ENCODE measurements around the gene TMEM129.

The TMEM129 gene, protein sequence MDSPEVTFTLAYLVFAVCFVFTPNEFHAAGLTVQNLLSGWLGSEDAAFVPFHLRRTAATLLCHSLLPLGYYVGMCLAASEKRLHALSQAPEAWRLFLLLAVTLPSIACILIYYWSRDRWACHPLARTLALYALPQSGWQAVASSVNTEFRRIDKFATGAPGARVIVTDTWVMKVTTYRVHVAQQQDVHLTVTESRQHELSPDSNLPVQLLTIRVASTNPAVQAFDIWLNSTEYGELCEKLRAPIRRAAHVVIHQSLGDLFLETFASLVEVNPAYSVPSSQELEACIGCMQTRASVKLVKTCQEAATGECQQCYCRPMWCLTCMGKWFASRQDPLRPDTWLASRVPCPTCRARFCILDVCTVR

DNA sequence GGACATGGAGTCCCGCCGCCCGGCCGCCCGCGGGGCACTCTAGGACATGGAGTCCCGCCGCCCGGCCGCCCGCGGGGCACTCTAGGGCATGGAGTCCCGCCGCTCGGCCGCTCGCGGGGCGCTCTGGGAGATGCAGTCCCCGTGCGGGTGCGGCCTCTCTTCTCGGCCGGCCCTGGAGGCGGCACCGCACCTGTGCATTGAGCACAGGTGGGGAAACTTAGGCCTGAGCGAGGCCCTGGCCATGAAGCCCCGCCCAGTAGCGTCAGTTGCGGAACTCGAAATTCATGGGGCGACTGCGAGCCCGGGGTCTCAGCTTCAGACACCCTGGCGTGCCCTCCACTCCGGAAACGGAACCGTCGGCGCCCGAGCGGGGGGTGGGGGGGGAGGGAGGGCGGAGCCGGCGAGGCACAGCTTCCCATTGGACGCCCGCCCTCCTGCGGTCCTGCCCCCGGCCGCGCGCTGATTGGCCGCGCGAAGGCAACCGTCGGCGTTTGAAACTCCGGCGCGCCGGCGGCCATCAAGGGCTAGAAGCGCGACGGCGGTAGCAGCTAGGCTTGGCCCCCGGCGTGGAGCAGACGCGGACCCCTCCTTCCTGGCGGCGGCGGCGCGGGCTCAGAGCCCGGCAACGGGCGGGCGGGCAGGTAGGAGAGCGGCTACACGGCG is at the start of gene TMEM129, which contains the start of gene TACC3:
Gene TMEM129 (minus strand): TSS at position 321 of the 663 bp plus-strand sequence. CDS start 486 bp downstream, outside the sequence.
Gene TACC3 (plus strand): TSS at position 519 of the 663 bp plus-strand sequence. CDS start 1,901 bp downstream, outside the sequence.
- TF ChIP-seq, protein P1, sequence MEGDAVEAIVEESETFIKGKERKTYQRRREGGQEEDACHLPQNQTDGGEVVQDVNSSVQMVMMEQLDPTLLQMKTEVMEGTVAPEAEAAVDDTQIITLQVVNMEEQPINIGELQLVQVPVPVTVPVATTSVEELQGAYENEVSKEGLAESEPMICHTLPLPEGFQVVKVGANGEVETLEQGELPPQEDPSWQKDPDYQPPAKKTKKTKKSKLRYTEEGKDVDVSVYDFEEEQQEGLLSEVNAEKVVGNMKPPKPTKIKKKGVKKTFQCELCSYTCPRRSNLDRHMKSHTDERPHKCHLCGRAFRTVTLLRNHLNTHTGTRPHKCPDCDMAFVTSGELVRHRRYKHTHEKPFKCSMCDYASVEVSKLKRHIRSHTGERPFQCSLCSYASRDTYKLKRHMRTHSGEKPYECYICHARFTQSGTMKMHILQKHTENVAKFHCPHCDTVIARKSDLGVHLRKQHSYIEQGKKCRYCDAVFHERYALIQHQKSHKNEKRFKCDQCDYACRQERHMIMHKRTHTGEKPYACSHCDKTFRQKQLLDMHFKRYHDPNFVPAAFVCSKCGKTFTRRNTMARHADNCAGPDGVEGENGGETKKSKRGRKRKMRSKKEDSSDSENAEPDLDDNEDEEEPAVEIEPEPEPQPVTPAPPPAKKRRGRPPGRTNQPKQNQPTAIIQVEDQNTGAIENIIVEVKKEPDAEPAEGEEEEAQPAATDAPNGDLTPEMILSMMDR (IDR thresholded peaks at IDR 0.05): no peak
- peaks cover 30% of the 10 kb centered on the region for H3K36me3 ChIP-seq

DNA sequence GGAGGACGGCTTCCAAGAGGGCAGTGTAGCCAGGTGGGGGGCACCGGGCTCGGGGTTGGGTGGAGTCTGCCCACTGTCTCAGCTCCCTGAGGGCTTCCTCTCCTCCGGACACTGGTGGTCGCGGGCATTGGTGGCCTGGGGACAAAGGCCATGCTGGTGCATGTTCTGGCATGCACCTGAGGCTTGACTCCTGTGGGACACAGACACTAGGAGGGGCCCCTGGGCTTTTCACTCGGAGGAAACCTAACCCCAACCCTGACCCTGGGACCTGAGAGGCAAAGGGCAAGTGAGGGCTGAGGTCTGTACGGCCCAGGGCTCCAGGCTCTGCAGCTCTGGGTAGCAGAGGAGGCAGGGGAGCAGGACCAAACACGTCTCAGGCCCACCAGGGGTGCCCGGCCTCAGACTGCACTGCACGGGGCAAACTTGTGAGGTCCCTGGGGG is 49.7 kb upstream of the TMEM129 start:
- no peaks in the 10 kb centered on the region for H3K9me3 ChIP-seq
- TF ChIP-seq, protein P1 (IDR thresholded peaks at IDR 0.05): no peak
- H3K27ac ChIP-seq: no peak overlapping the region
- peaks cover 78% of the 10 kb centered on the region for H3K27me3 ChIP-seq
- no peaks in the 10 kb centered on the region for H3K4me1 ChIP-seq (ENCODE audit: control insufficient read depth in 1 of 2, insufficient read depth in 1 of 2, low read depth in 1 of 2, low read length in 1 of 2)
- H3K36me3 ChIP-seq: no peaks in the 10 kb centered on the region
- H3K4me3 ChIP-seq (ENCODE audit: low read depth in 1 of 2, low read length in 1 of 2): no peak overlapping the region

More for the DNA sequence above, at the start of gene TMEM129, which contains the start of gene TACC3:
- peaks cover 66 to 74% of the 10 kb centered on the region in 2 experiments for H3K4me1 ChIP-seq (ENCODE audit: control insufficient read depth in 1 of 2, insufficient read depth in 1 of 2, low read depth in 1 of 2, low read length in 1 of 2)
- no peaks in the 10 kb centered on the region for H3K27me3 ChIP-seq
- no peaks in the 10 kb centered on the region for H3K9me3 ChIP-seq
- peak within 1 kb of the TSS; percentile 98 for H3K27ac ChIP-seq
- H3K4me3 ChIP-seq (ENCODE audit: low read depth in 1 of 2, low read length in 1 of 2): peak within 1 kb of the TSS; percentile 82 to 90

DNA sequence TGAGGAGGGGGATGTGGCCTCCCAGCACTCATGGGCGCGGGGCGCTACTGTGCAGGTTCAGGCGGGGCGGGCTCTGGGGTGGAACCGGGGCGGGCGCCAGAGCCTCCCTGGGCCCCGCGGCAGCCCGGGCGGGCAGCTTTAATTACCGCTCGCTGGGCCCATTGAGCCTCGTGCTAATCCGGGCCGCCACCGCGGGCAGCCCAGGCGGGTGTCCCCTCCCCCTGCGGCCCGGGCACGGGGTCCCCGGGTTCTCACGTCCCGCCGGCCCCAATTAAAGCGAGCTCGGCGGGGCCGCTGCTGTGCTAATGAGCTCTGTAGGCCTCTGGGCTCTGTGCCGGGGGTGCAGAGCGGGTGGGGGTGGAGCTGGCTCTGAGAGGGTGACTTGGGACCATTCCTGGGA is 49.1 kb upstream of the TMEM129 start:
- no peaks in the 10 kb centered on the region for H3K4me1 ChIP-seq (ENCODE audit: control insufficient read depth in 1 of 2, insufficient read depth in 1 of 2, low read depth in 1 of 2, low read length in 1 of 2)
- peaks cover 84% of the 10 kb centered on the region for H3K27me3 ChIP-seq
- no peaks in the 10 kb centered on the region for H3K9me3 ChIP-seq
- H3K36me3 ChIP-seq: no peaks in the 10 kb centered on the region
- no peak overlapping the region for H3K27ac ChIP-seq
- H3K4me3 ChIP-seq (ENCODE audit: low read depth in 1 of 2, low read length in 1 of 2): no peak overlapping the region
- TF ChIP-seq, protein P1 (IDR thresholded peaks at IDR 0.05): no peak

DNA sequence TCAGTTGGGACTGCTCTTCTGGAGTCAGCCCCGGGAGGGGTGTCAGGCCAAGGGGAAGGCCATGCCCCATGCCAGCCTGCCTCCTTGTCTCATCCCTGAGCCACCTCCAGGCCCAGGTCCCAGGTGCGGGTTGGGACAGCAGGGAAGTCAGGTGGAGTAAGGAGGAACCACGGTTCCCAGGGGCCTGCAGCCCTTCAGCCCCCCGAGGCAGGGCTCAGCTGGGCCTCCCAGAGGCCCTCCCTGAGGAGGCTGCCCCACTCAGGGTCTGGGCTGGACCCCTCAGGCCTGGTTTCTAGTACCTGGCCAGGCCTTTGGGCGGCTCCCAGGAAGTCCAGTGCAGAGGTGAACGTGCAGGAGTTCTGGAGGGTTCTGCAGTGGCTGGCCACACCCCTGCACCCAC is 48.6 kb upstream of the TMEM129 start:
- peaks cover 90% of the 10 kb centered on the region for H3K27me3 ChIP-seq
- TF ChIP-seq, protein P1 (IDR thresholded peaks at IDR 0.05): no peak

DNA sequence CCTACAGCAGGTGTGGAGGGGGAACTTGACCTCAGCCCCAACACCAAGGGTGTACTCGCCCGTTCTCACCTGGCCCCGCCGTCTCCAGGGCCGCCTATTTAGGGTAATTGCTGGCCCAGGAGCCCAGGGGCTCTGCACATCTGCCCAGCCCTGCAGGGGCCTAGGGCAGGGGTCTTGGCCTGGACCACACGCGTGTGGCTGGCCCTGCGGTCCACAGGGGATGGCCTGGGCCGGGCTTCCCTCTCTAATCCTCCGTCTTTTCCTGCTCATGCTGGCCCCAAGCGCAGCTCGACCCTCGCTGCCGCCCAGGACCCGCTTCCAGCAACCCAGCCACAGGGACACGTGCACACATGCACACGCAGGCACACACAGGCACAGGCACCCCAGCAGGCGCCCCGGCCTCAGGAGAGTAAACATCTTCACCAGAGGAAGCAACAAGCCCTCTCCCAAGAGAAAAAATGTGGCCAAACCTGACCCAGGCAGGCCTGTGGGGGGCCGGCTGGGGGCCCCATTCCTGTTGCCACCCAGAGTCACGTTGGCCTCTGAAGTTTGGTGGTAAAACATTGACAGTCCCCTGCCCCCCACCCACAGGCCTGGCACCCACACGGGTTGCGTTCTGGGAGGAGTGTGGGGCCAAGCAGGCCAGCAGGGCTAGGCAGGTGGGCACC is 47.4 kb upstream of the TMEM129 start:
- no peak overlapping the region for H3K4me3 ChIP-seq (ENCODE audit: low read depth in 1 of 2, low read length in 1 of 2)
- no peaks in the 10 kb centered on the region for H3K9me3 ChIP-seq
- no peaks in the 10 kb centered on the region for H3K36me3 ChIP-seq
- H3K27me3 ChIP-seq: peaks cover 100% of the 10 kb centered on the region
- no peak overlapping the region for H3K27ac ChIP-seq
- TF ChIP-seq, protein P1 (IDR thresholded peaks at IDR 0.05): no peak
- H3K4me1 ChIP-seq (ENCODE audit: control insufficient read depth in 1 of 2, insufficient read depth in 1 of 2, low read depth in 1 of 2, low read length in 1 of 2): no peaks in the 10 kb centered on the region

More for the DNA sequence above, 48.6 kb upstream of the TMEM129 start:
- H3K4me3 ChIP-seq (ENCODE audit: low read depth in 1 of 2, low read length in 1 of 2): no peak overlapping the region
- H3K9me3 ChIP-seq: no peaks in the 10 kb centered on the region
- H3K36me3 ChIP-seq: no peaks in the 10 kb centered on the region
- H3K27ac ChIP-seq: no peak overlapping the region
- H3K4me1 ChIP-seq (ENCODE audit: control insufficient read depth in 1 of 2, insufficient read depth in 1 of 2, low read depth in 1 of 2, low read length in 1 of 2): no peaks in the 10 kb centered on the region

All from neutrophil (primary cell).